ENCODE results near the gene GAS5. TPM values are rescaled to one million over a fixed set of nuclear protein-coding genes. Genes with fewer than 3 reads are reported as not detected.
"Not testable (repeated sequence)": the region's sequence is repeated elsewhere in the genome, so short reads cannot be mapped to it uniquely, and the experiment has no call there.

The GAS5 gene
- total RNA-seq, 4 donors from 2014 or later: 138 to 375 (median 203) TPM

DNA sequence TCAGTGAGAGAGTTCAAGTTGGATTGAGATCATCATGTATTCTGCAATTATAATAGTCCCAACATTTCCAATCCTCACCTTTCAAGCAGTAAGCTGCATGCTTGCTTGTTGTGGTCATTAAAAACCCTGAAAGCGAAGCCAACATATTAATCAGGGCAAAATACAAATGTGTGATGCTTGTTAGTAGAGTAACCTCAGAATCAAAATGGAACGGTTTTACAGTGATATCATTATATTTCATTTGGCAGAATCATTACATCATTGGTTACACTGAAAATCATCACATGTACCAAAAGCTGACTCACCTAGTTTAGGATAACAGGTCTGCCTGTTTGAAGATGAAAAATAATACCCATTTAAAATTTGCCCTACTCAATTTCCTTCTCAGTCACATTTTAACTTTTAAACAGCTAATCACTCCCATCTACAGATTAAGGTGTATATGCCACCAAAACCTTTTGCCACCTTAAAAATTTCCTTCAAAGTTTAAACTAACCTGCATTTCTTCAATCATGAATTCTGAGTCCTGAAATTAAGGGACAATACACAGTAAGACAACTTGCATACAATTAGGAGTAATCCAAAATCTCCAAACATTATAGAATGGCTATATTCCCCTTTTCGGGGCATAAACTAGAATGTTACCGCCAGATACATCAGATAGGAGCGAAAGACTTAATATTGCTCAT is 3.5 kb downstream of the GAS5 start:
- no peak overlapping the region for H3K4me3 ChIP-seq
- intact Hi-C loops (cut with DNase I): no loop called here
- H3K27ac ChIP-seq (replicated peaks in 1 of 4): no peak overlapping the region

DNA sequence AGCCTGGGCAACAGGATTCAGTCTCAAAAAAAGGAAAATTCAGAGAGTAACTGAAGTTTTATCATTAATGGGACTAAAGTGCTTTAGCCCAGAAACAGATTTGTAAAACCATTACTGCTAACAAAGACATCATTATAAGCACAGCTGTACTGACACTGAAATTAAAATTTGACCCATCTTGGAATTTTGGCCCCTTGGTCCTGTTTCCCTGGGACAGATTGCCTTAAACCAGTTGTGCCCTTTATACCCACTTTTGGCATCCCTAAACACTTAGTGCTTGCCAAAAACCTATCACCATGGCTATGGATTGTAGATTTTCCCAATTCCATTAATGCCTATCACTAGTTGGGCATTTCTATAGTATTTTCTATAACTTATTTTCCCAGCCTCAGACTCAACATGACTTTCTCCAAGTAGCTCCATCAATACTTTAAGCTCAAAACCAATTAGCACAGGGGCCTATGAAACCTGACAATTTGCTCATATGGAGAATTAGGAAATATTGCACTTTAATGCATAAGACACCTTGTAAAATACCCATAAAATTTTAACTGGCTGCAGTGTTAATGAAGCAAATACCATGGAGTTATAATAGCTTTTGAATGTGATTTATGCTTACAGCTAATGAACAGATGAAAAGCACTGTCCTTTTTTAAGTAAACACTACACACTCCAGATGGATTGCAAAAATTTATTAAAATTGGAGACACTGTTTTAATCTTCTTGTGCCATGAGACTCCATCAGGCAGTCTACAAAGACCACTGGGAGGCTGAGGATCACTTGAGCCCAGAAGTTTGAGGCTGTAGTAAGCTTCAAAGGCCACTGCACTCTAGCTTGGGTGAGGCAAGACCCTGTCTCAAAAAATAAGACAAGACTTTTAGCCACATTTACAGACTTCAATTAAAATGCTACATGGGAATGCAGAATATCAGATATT is 4.3 kb downstream of the GAS5 start:
- Histone ChIP-seq H3K36me3 (peaks cover 32 to 79% (median 67%) of the 10 kb centered on the region in 4 donors), H3K27me3 (no peaks in the 10 kb centered on the region), H3K4me1 (peaks cover 14 to 32% (median 30%) of the 10 kb centered on the region in 4 donors), H3K27ac (replicated peaks in 1 of 4) (no peak overlapping the region), H3K4me3 (no peak overlapping the region), H3K9me3 (no peaks in the 10 kb centered on the region)
- DNase-seq (ENCODE audit: extremely low spot score): no peak
- no peak for TF ChIP-seq POLR2A (IDR thresholded peaks at IDR 0.05; ENCODE audit: low read depth)
- no peak for TF ChIP-seq POLR2AphosphoS5 (IDR thresholded peaks at IDR 0.05)
- no peak for TF ChIP-seq EP300 (IDR thresholded peaks at IDR 0.05)
- TF ChIP-seq, protein P1, sequence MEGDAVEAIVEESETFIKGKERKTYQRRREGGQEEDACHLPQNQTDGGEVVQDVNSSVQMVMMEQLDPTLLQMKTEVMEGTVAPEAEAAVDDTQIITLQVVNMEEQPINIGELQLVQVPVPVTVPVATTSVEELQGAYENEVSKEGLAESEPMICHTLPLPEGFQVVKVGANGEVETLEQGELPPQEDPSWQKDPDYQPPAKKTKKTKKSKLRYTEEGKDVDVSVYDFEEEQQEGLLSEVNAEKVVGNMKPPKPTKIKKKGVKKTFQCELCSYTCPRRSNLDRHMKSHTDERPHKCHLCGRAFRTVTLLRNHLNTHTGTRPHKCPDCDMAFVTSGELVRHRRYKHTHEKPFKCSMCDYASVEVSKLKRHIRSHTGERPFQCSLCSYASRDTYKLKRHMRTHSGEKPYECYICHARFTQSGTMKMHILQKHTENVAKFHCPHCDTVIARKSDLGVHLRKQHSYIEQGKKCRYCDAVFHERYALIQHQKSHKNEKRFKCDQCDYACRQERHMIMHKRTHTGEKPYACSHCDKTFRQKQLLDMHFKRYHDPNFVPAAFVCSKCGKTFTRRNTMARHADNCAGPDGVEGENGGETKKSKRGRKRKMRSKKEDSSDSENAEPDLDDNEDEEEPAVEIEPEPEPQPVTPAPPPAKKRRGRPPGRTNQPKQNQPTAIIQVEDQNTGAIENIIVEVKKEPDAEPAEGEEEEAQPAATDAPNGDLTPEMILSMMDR (IDR thresholded peaks at IDR 0.05): no peak
- intact Hi-C loops (cut with DNase I): no loop called here

More for the DNA sequence above, 3.5 kb downstream of the GAS5 start:
- DNase-seq (ENCODE audit: extremely low spot score): no peak
- Histone ChIP-seq H3K27me3 (no peaks in the 10 kb centered on the region), H3K9me3 (no peaks in the 10 kb centered on the region), H3K36me3 (peaks cover 32 to 71% (median 60%) of the 10 kb centered on the region in 4 donors), H3K4me1 (peaks cover 18 to 39% (median 38%) of the 10 kb centered on the region in 4 donors)
- TF ChIP-seq, protein P1 (IDR thresholded peaks at IDR 0.05): no peak
- TF ChIP-seq POLR2AphosphoS5 (IDR thresholded peaks at IDR 0.05) (no peak), EP300 (IDR thresholded peaks at IDR 0.05) (no peak), POLR2A (IDR thresholded peaks at IDR 0.05; ENCODE audit: low read depth) (no peak)
- WGBS: 83% methylated on average over 5 of the region's 5 CpGs

DNA sequence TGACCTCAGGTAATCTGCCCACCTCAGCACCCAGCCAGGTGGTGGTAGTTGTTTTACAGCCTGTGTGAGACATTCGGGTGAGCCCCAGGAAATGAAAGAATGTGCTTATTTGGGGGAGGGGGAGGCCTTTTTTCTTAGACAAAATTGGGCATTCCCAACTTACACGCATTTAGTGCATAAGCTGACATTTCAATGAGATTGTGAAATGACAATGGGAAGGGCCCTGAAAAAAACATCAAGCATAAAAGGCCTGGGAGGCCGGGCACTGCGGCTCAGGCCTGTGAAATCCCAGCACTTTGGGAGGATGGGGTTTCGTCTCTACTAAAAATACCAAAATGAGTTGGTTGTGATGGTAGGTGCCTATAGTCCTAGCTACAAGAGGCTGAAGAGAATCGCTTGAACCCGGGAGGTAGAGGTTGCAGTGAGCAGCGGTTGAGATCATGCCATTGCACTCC is 5.0 kb downstream of the GAS5 start:
- H3K36me3 ChIP-seq: peaks cover 32 to 86% (median 73%) of the 10 kb centered on the region in 4 donors
- intact Hi-C loops (cut with DNase I): no loop called here
- no peak overlapping the region for H3K27ac ChIP-seq (replicated peaks in 1 of 4)
- DNase-seq (ENCODE audit: extremely low spot score): no peak
- WGBS: 62% methylated on average over 8 of the region's 8 CpGs
- H3K27me3 ChIP-seq: no peaks in the 10 kb centered on the region
- no peak for TF ChIP-seq EP300 (IDR thresholded peaks at IDR 0.05)
- TF ChIP-seq, protein P1 (IDR thresholded peaks at IDR 0.05): no peak
- no peak for TF ChIP-seq POLR2AphosphoS5 (IDR thresholded peaks at IDR 0.05)
- no peak for TF ChIP-seq POLR2A (IDR thresholded peaks at IDR 0.05; ENCODE audit: low read depth)
- no peak overlapping the region for H3K4me3 ChIP-seq
- no peaks in the 10 kb centered on the region for H3K9me3 ChIP-seq
- peaks cover 14 to 32% (median 30%) of the 10 kb centered on the region in 4 donors for H3K4me1 ChIP-seq

DNA sequence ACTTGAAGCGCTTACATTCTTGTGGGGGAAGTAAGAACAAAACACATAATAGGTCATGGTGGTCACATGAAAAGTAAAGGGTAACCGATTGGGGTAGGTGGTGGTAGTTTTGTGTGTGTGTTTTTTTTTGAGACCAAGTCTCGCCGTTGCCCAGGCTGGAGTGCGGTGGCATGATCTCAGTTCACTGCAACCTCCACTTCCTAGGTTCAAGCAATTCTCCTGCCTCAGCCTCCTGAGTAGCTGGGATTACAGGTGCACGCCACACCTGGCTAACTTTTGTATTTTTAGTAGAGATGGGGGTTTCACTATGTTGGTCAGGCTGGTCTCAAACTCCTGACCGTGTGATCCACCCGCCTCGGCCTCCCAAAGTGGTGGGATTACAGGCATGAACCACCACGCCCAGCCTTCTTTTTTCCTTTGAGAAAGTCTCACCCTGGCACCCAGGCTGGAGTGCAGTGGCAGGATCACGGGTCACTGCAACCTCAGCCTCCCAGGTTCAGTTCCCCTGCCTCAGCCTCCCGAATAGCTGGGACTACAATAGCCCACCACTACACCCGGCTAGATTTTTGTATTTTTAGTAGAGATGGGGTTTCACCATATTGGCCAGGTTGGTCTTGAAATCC is 5.5 kb downstream of the GAS5 start:
- H3K4me3 ChIP-seq; H3K27me3 ChIP-seq; DNase-seq (ENCODE audit: extremely low spot score); H3K9me3 ChIP-seq; H3K27ac ChIP-seq (replicated peaks in 1 of 4); intact Hi-C loops (cut with DNase I): not testable (repeated sequence)
- Histone ChIP-seq H3K4me1 (peaks cover 14 to 32% (median 27%) of the 10 kb centered on the region in 4 donors), H3K36me3 (peaks cover 32 to 90% (median 79%) of the 10 kb centered on the region in 4 donors)
- WGBS: 94% methylated on average over 9 of the region's 13 CpGs
